Neural cell (in vitro differentiated cells): ENCODE data around the gene POLN.

Experiments used
- CTCF ChIP-seq: fragments of 450-650 bp; IDR thresholded peaks from 2 replicates; pipeline ENCODE4 v1.5.1; 2014; ENCODE audit warnings: antibody characterized with exemption, mild to moderate bottlenecking, moderate library complexity; ENCODE audit not compliant: poor library complexity, severe bottlenecking
- EZH2 ChIP-seq: fragments of 200-600, 300-800 bp; shearing (Covaris generic), sonication (generic); IDR thresholded peaks from 2 replicates; pipeline ENCODE4 v1.6.1; 2014; ENCODE audit warnings: antibody characterized with exemption, low read length, borderline replicate concordance, mild to moderate bottlenecking; ENCODE audit not compliant: insufficient read depth, poor library complexity, severe bottlenecking
- POLR2AphosphoS5 ChIP-seq: IDR thresholded peaks from 2 replicates; pipeline ENCODE4 v1.6.1; 2012
- RAD21 ChIP-seq: fragments of 450-650 bp; conservative IDR thresholded peaks from 2 replicates; pipeline ENCODE4 v1.6.1; 2014; ENCODE audit warnings: antibody characterized with exemption, mild to moderate bottlenecking, moderate library complexity
- TAF1 ChIP-seq: IDR thresholded peaks from 2 replicates; pipeline ENCODE4 v1.6.1; 2012; ENCODE audit warnings: low read depth

GRCh38 chr4:2067446-2068197 is 174.3 kb downstream of the POLN start:
- TF ChIP-seq POLR2AphosphoS5 (no peak), CTCF (no peak), EZH2 (no peak), TAF1 (no peak), RAD21 (no peak)
